GM12878 (cell line): Measurements from ENCODE around the gene MACF1.

Experiments
- CHD1 ChIP-seq: IDR thresholded peaks from 2 replicates; pipeline ENCODE4 v1.6.1; 2012; ENCODE audit warnings: low read depth, low read length, improper control_type of control experiment
- CTCF ChIP-seq, 3 experiments: IDR thresholded peaks in 2 of 3; conservative IDR thresholded peaks in 1 of 3; 2 replicates each; pipeline ENCODE4 v1.5.1; 2011; ENCODE audit warnings: low read depth in 3 of 3, low read length in 3 of 3, mild to moderate bottlenecking in 3 of 3, control low read depth in 2 of 3, moderate library complexity in 2 of 3, inconsistent platforms in 1 of 3, mixed read lengths in 1 of 3; ENCODE audit not compliant: control insufficient read depth in 2 of 3, insufficient read depth in 1 of 3; ENCODE audit errors: extremely low read depth in 1 of 3
- EGR1 ChIP-seq, 2 experiments: IDR thresholded peaks; 1 replicate in 1 of 2; 2 replicates in 1 of 2; pipeline ENCODE4 v1.6.1; 2011 to 2012; ENCODE audit warnings: low read depth in 2 of 2, low read length in 2 of 2, borderline replicate concordance in 1 of 2, mild to moderate bottlenecking in 1 of 2, moderate library complexity in 1 of 2
- HCFC1 ChIP-seq: fragments of 150-350 bp; IDR thresholded peaks from 2 replicates; pipeline ENCODE4 v1.6.1; 2014; ENCODE audit warnings: low read length
- MXI1 ChIP-seq: fragments of 150-350 bp; IDR thresholded peaks from 2 replicates; pipeline ENCODE4 v1.6.1; 2011; ENCODE audit warnings: low read depth, mild to moderate bottlenecking, inconsistent platforms, low read length, improper control_type of control experiment
- NFXL1 ChIP-seq: fragments of 450-650 bp; IDR thresholded peaks from 2 replicates; pipeline ENCODE4 v1.6.1; 2017; ENCODE audit warnings: antibody characterized with exemption, mild to moderate bottlenecking, borderline replicate concordance
- POLR2A ChIP-seq: IDR thresholded peaks from 2 replicates; pipeline ENCODE4 v1.6.1; 2011; ENCODE audit warnings: low read depth, mild to moderate bottlenecking, low read length
- POLR2AphosphoS5 ChIP-seq: IDR thresholded peaks from 2 replicates; pipeline ENCODE4 v1.6.1; 2011; ENCODE audit warnings: mild to moderate bottlenecking, low read length, inconsistent platforms
- RAD21 ChIP-seq: IDR thresholded peaks from 2 replicates; pipeline ENCODE4 v1.6.1; 2011; ENCODE audit warnings: mild to moderate bottlenecking, low read depth, low read length, moderate library complexity; ENCODE audit not compliant: insufficient read depth
- SIN3A ChIP-seq: IDR thresholded peaks from 2 replicates; pipeline ENCODE4 v1.6.1; 2012; ENCODE audit warnings: low read depth, low read length, improper control_type of control experiment
- TBL1XR1 ChIP-seq: IDR thresholded peaks from 2 replicates; pipeline ENCODE4 v1.6.1; 2012; ENCODE audit warnings: low read depth, low read length, improper control_type of control experiment
- YBX1 ChIP-seq: fragments of 450-650 bp; IDR thresholded peaks from 2 replicates; pipeline ENCODE4 v1.6.1; 2016; ENCODE audit warnings: antibody characterized with exemption
- ZNF274 ChIP-seq: IDR thresholded peaks from one replicate; pipeline ENCODE4 v1.8.0; 2011; ENCODE audit not compliant: insufficient read length, insufficient read depth

DNA sequence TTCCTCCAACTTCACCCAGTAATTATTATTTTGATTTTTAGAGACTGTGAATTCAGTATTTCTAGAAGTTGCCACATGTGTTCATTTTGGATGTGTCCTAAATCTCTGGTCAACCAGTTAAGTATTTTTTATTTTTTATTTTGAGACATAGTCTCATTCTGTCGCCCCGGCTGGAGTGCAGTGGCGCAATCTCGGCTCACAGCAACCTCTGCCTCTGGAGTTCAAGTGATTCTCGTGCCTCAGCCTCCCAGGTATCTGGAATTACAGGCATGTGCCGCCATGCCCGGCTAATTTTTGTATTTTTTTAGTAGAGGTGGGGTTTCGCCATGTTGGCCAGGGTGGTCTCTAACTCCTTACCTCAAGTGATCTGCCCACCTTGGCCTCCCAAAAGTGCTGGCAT lies 8.0 kb downstream of the MACF1 start:
- TF ChIP-seq CHD1 (no peak), RAD21 (no peak), TBL1XR1 (no peak), ZNF274 (no peak), HCFC1 (no peak), POLR2A (no peak), YBX1 (no peak), POLR2AphosphoS5 (no peak), EGR1 (IDR thresholded peaks at IDR 0.05; ENCODE audit: borderline replicate concordance in 1 of 2, low read depth in 2 of 2, low read length in 2 of 2) (no peak), SIN3A (no peak), CTCF (IDR thresholded peaks at IDR 0.05 in 2 of 3, conservative IDR thresholded peaks at IDR 0.05 in 1 of 3; ENCODE audit: control insufficient read depth in 2 of 3, extremely low read depth in 1 of 3, insufficient read depth in 1 of 3, low read depth in 3 of 3, low read length in 3 of 3) (no peak), MXI1 (no peak), NFXL1 (no peak)
